KMS-11 (cell line): ENCODE results near the gene LTV1.

Experiments used
- H2AFZ ChIP-seq: fragments of 200-600 bp; sonication (generic); 2 replicates; pipeline ENCODE4 v1.6.1; 2016; ENCODE audit warnings: antibody characterized with exemption, mixed run types, low read depth
- H3K27ac ChIP-seq: fragments of 200-600 bp; sonication (generic); 2 replicates; pipeline ENCODE4 v1.6.1; 2016; ENCODE audit warnings: mild to moderate bottlenecking, mixed run types
- H3K27me3 ChIP-seq: fragments of 200-600 bp; sonication (generic); 2 replicates; pipeline ENCODE4 v1.6.1; 2017; ENCODE audit warnings: mild to moderate bottlenecking, low read depth, mixed run types, moderate library complexity; ENCODE audit not compliant: insufficient read depth
- H3K36me3 ChIP-seq: fragments of 200-600 bp; sonication (generic); 2 replicates; pipeline ENCODE4 v1.6.1; 2017; ENCODE audit warnings: mild to moderate bottlenecking, mixed run types; ENCODE audit not compliant: insufficient read depth
- H3K4me1 ChIP-seq: fragments of 200-600 bp; sonication (generic); 2 replicates; pipeline ENCODE4 v1.6.1; 2016; ENCODE audit warnings: mild to moderate bottlenecking, low read depth, mixed run types; ENCODE audit not compliant: poor library complexity, severe bottlenecking
- H3K4me2 ChIP-seq: fragments of 200-600 bp; sonication (generic); 2 replicates; pipeline ENCODE4 v1.7.0; 2016; ENCODE audit warnings: mild to moderate bottlenecking, mixed run types
- H3K4me3 ChIP-seq: fragments of 200-600 bp; sonication (generic); IDR thresholded peaks from 2 replicates; pipeline ENCODE4 v1.6.1; 2017; ENCODE audit warnings: low read depth, low read length, mixed read lengths; ENCODE audit not compliant: insufficient read depth
- H3K79me2 ChIP-seq: fragments of 200-600 bp; sonication (generic); 2 replicates; pipeline ENCODE4 v1.6.1; 2016; ENCODE audit warnings: low read depth, mixed run types; ENCODE audit not compliant: insufficient read depth
- H3K9ac ChIP-seq: fragments of 200-600 bp; sonication (generic); 2 replicates; pipeline ENCODE4 v1.6.1; 2016; ENCODE audit warnings: mild to moderate bottlenecking, mixed run types
- H4K20me1 ChIP-seq: fragments of 200-600 bp; sonication (generic); 2 replicates; pipeline ENCODE4 v1.6.1; 2016; ENCODE audit warnings: mild to moderate bottlenecking, mixed run types; ENCODE audit not compliant: insufficient read depth
- TF ChIP-seq, protein P1 (sequence below): fragments of 200-600 bp; sonication (generic); conservative IDR thresholded peaks from 2 replicates; pipeline ENCODE4 v1.6.1; 2017; ENCODE audit warnings: low read depth, mild to moderate bottlenecking, antibody characterized with exemption, low read length, moderate library complexity, mixed read lengths

The LTV1 gene

DNA sequence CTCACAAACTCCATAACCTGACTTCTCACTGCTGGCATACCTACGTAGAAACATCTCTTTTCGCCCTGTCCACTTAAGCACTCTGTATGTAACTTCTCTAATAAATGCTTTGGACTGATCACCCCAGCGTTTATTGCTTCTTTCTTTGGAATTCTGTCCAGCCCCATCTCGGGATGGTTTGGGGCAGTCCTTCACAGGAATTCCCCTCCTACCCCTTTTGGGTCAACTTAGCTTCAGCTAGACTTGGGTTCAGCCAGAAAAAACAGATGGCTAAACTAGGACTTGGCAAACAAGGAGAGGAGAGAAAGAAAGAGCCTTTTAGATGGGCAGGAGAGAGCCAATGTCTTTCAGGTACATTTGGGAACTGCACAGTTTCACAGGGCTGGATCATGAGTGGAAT lies 3.9 kb upstream of the LTV1 start:
- peaks cover 6% of the 10 kb centered on the region for H3K4me1 ChIP-seq
- no peak overlapping the region for H2AFZ ChIP-seq
- TF ChIP-seq, protein P1, sequence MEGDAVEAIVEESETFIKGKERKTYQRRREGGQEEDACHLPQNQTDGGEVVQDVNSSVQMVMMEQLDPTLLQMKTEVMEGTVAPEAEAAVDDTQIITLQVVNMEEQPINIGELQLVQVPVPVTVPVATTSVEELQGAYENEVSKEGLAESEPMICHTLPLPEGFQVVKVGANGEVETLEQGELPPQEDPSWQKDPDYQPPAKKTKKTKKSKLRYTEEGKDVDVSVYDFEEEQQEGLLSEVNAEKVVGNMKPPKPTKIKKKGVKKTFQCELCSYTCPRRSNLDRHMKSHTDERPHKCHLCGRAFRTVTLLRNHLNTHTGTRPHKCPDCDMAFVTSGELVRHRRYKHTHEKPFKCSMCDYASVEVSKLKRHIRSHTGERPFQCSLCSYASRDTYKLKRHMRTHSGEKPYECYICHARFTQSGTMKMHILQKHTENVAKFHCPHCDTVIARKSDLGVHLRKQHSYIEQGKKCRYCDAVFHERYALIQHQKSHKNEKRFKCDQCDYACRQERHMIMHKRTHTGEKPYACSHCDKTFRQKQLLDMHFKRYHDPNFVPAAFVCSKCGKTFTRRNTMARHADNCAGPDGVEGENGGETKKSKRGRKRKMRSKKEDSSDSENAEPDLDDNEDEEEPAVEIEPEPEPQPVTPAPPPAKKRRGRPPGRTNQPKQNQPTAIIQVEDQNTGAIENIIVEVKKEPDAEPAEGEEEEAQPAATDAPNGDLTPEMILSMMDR = no peak
- no peaks in the 10 kb centered on the region for H3K36me3 ChIP-seq
- H3K4me3 ChIP-seq = no peak overlapping the region
- H3K27me3 ChIP-seq = no peaks in the 10 kb centered on the region
- H3K9ac ChIP-seq = no peak overlapping the region
- H3K4me2 ChIP-seq = no peak overlapping the region
- H3K27ac ChIP-seq = no peak overlapping the region
- H3K79me2 ChIP-seq = peaks cover 11% of the 10 kb centered on the region
- H4K20me1 ChIP-seq = no peaks in the 10 kb centered on the region

DNA sequence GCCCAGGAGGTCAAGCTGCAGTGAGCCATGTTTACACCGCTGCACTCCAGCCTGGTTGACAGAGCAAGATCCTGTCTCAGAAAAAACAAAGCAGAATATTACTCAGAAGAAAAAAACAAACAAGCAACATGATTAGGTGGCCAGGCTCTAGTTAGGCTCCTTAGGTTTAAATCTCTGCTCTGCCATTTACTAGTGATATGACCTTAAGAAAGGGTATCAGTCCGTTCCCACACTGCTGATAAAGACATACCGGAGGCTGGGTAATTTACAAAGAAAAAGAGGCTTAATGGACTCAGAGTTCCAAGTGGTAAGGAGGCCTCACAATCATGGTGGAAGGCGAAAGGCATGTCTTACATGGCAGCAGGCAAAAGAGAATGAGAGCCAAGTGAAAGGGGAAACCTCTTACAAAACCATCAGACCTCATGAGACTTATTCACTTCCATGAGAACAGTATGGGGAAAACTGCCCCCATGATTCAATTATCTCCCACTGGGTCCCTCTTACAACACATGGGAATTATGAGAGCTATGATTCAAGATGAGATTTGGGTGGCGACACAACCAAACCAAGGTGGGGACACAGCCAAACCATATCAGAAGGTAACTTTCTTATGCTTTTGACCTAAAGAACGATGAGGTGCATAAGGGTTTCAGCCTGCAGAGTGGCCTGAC lies 2.4 kb upstream of the LTV1 start:
- TF ChIP-seq, protein P1 = no peak
- Histone ChIP-seq H3K27me3 (no peaks in the 10 kb centered on the region), H4K20me1 (no peaks in the 10 kb centered on the region), H3K27ac (no peak overlapping the region), H3K4me3 (no peak overlapping the region), H3K79me2 (peaks cover 26% of the 10 kb centered on the region), H3K4me1 (peaks cover 13% of the 10 kb centered on the region), H3K36me3 (peaks cover 7% of the 10 kb centered on the region; the same call in 1 of the 2 replicates), H3K4me2 (no peak overlapping the region), H3K9ac (no peak overlapping the region), H2AFZ (no peak overlapping the region)

DNA sequence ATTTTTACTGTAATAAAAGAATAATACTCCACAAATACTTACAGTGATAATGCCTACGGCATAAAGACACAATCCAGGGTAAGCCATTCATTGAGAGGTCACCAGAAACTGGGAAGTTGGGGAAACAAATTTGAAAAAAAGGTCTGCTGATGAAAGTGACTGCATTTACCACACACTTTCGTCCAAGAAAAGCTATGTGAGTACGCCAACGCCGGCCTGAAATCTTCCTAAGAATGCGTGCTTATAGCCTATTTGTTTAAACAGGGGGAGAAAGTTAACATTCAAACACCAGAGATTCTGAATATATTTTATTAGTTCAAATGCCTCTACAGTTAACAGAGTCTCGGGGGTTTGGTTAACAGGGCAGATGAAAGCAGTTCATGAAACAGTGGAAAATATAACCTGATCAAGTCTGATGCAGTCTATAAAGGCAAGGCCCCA lies 657 bp upstream of the LTV1 start:
- Histone ChIP-seq H3K4me3 (no peak overlapping the region), H3K36me3 (peaks cover 12% of the 10 kb centered on the region; the same call in 1 of the 2 replicates), H3K79me2 (peaks cover 35% of the 10 kb centered on the region), H3K4me1 (peaks cover 13% of the 10 kb centered on the region), H3K27me3 (no peaks in the 10 kb centered on the region), H3K27ac (peak overlapping the region; percentile 81), H3K9ac (peak overlapping the region; percentile 98), H3K4me2 (peak overlapping the region; percentile 89), H2AFZ (peak overlapping the region; percentile 90), H4K20me1 (no peaks in the 10 kb centered on the region)
- TF ChIP-seq, protein P1 = no peak

DNA sequence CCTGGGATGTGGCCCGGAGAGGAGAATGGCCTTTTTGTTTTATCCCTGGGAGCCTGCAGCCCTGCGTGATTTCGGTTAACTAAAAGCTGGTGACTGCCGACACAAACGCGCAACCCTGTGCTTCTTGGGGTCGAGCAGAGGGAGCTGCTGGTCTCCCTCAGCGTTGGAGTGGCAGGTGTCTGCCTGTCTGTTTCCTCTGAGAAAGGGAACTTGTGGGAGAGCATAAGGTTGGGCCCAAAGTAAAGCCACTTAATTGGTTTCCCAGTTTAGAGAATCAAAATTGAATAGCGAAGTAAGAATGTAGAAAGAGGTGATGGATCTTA lies 500 bp downstream of the LTV1 start:
- Histone ChIP-seq H3K36me3 (peaks cover 18% of the 10 kb centered on the region; the same call in 1 of the 2 replicates), H3K4me2 (peak overlapping the region; percentile 80), H3K4me1 (peaks cover 13% of the 10 kb centered on the region), H3K4me3 (peak overlapping the region; percentile 66), H3K9ac (peak overlapping the region; percentile 98), H3K27ac (peak overlapping the region; percentile 81), H3K79me2 (peaks cover 35% of the 10 kb centered on the region), H2AFZ (peak overlapping the region; percentile 90), H4K20me1 (no peaks in the 10 kb centered on the region), H3K27me3 (no peaks in the 10 kb centered on the region)
- TF ChIP-seq, protein P1 = no peak
